Measurements from ENCODE around the gene ST7L. TPM values are rescaled to one million over a fixed set of nuclear protein-coding genes. Genes with fewer than 3 reads are reported as not detected.
A peak's percentile ranks its signal among the peaks of the same experiment; 100 is the strongest.

ST7L gene
- total and polyA plus RNA-seq, 10 of the 15 experiments (the other 5 are each of a cell fraction or from before 2014, with no cell fraction given), result 3.6 to 13.7 (median 8.9) TPM

DNA sequence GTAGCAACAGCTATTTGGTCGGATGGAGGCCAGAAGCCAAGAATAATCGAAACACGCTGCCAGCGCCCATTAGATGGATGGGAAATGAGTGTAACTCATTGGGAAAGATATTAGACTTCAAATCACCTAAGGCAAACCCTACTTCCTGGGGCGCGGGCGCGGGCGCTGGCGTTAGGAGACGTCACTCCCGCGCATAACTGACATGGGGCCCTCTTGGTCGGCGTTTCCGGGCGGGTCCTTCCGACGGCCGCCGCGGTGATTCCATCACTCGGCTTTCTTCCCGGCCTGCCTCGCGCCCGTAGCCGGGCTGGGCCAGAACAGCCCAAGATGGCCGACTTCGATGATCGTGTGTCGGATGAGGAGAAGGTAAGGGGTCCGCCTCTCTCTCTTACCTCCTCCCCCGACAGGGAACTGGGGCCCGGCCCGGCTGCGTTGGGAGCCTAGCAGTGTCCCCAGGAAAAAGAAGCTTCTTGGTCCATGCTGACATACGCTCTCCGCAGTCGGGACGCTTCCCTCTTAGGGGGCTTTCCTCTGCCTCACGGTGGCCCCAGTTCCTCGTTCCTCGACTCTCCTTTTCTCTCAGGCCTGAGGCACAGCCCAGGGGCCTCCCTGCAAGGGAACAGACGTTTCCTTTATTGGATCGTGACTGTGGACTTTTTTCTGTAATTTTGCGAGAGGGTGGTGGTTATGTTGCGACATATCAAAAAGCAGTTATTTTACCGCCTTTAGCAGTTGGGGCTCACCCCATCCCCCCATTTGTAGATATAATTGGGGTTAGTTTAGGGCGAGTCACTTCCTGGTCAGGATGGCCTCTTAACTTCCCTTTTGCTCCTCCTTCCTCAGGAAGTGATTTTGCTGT is 806 bp upstream of the ST7L start, which contains the start of gene CAPZA1 (continued):
- TF ChIP-seq ZBTB11 (CRISPR knock-in tag; IDR thresholded peaks at IDR 0.05) (no peak), PAX5 (IDR thresholded peaks at IDR 0.05; ENCODE audit: borderline replicate concordance, low read depth, low read length) (no peak), WRNIP1 (IDR thresholded peaks at IDR 0.05; ENCODE audit: borderline replicate concordance, low read depth, low read length) (0 out of 2 replicates have a peak, but pooled peaks have one; percentile 50), STAT3 (IDR thresholded peaks at IDR 0.05; ENCODE audit: low read depth, low read length) (no peak), PML (IDR thresholded peaks at IDR 0.05; ENCODE audit: low read length) (peak; percentile 58), ZBED1 (IDR thresholded peaks at IDR 0.05; ENCODE audit: borderline replicate concordance) (peak; percentile 94; the same call in 1 of the 2 replicates), BACH1 (IDR thresholded peaks at IDR 0.05; ENCODE audit: borderline replicate concordance) (peak; percentile 36), SMC3 (IDR thresholded peaks at IDR 0.05; ENCODE audit: borderline replicate concordance, low read length) (no peak), SUPT20H (IDR thresholded peaks at IDR 0.05; ENCODE audit: borderline replicate concordance, control insufficient read depth, low read depth, low read length) (no peak), MYC (IDR thresholded peaks at IDR 0.05; ENCODE audit: insufficient read depth, insufficient read length, insufficient replicate concordance, low read length, severe bottlenecking) (no peak)
- TF ChIP-seq, protein P1, sequence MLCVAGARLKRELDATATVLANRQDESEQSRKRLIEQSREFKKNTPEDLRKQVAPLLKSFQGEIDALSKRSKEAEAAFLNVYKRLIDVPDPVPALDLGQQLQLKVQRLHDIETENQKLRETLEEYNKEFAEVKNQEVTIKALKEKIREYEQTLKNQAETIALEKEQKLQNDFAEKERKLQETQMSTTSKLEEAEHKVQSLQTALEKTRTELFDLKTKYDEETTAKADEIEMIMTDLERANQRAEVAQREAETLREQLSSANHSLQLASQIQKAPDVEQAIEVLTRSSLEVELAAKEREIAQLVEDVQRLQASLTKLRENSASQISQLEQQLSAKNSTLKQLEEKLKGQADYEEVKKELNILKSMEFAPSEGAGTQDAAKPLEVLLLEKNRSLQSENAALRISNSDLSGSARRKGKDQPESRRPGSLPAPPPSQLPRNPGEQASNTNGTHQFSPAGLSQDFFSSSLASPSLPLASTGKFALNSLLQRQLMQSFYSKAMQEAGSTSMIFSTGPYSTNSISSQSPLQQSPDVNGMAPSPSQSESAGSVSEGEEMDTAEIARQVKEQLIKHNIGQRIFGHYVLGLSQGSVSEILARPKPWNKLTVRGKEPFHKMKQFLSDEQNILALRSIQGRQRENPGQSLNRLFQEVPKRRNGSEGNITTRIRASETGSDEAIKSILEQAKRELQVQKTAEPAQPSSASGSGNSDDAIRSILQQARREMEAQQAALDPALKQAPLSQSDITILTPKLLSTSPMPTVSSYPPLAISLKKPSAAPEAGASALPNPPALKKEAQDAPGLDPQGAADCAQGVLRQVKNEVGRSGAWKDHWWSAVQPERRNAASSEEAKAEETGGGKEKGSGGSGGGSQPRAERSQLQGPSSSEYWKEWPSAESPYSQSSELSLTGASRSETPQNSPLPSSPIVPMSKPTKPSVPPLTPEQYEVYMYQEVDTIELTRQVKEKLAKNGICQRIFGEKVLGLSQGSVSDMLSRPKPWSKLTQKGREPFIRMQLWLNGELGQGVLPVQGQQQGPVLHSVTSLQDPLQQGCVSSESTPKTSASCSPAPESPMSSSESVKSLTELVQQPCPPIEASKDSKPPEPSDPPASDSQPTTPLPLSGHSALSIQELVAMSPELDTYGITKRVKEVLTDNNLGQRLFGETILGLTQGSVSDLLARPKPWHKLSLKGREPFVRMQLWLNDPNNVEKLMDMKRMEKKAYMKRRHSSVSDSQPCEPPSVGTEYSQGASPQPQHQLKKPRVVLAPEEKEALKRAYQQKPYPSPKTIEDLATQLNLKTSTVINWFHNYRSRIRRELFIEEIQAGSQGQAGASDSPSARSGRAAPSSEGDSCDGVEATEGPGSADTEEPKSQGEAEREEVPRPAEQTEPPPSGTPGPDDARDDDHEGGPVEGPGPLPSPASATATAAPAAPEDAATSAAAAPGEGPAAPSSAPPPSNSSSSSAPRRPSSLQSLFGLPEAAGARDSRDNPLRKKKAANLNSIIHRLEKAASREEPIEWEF (IDR thresholded peaks at IDR 0.05; ENCODE audit: insufficient replicate concordance, low read depth, low read length), result no peak
- TF ChIP-seq, protein P2, sequence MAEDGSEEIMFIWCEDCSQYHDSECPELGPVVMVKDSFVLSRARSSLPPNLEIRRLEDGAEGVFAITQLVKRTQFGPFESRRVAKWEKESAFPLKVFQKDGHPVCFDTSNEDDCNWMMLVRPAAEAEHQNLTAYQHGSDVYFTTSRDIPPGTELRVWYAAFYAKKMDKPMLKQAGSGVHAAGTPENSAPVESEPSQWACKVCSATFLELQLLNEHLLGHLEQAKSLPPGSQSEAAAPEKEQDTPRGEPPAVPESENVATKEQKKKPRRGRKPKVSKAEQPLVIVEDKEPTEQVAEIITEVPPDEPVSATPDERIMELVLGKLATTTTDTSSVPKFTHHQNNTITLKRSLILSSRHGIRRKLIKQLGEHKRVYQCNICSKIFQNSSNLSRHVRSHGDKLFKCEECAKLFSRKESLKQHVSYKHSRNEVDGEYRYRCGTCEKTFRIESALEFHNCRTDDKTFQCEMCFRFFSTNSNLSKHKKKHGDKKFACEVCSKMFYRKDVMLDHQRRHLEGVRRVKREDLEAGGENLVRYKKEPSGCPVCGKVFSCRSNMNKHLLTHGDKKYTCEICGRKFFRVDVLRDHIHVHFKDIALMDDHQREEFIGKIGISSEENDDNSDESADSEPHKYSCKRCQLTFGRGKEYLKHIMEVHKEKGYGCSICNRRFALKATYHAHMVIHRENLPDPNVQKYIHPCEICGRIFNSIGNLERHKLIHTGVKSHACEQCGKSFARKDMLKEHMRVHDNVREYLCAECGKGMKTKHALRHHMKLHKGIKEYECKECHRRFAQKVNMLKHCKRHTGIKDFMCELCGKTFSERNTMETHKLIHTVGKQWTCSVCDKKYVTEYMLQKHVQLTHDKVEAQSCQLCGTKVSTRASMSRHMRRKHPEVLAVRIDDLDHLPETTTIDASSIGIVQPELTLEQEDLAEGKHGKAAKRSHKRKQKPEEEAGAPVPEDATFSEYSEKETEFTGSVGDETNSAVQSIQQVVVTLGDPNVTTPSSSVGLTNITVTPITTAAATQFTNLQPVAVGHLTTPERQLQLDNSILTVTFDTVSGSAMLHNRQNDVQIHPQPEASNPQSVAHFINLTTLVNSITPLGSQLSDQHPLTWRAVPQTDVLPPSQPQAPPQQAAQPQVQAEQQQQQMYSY (CRISPR knock-in tag; IDR thresholded peaks at IDR 0.05), result no peak
- TF ChIP-seq, protein P3, sequence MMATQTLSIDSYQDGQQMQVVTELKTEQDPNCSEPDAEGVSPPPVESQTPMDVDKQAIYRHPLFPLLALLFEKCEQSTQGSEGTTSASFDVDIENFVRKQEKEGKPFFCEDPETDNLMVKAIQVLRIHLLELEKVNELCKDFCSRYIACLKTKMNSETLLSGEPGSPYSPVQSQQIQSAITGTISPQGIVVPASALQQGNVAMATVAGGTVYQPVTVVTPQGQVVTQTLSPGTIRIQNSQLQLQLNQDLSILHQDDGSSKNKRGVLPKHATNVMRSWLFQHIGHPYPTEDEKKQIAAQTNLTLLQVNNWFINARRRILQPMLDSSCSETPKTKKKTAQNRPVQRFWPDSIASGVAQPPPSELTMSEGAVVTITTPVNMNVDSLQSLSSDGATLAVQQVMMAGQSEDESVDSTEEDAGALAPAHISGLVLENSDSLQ (IDR thresholded peaks at IDR 0.05), result peak; percentile 95

Measured in GM12878 (cell line).